Large intestine (tissue), 3 donors: ENCODE results near the gene GLCE. TPM values are rescaled to one million over a fixed set of nuclear protein-coding genes. Genes with fewer than 3 reads are reported as not detected.
"Not testable (repeated sequence)": the region's sequence is repeated elsewhere in the genome, so short reads cannot be mapped to it uniquely, and the experiment has no call there.

ENCODE experiments used
- DNase-seq, 2 donors: peaks; one replicate each; pipeline versions ENCODE4 v3.0.0 to v3.0.0-alpha.2; 2013
- H3K27ac ChIP-seq: one replicate; pipeline ENCODE4 v1.5.1; 2013; ENCODE audit warnings: low read length
- H3K27me3 ChIP-seq: 2 replicates; pipeline ENCODE4 v1.6.1; 2013; ENCODE audit warnings: low read length; ENCODE audit not compliant: control insufficient read depth, insufficient read depth
- H3K36me3 ChIP-seq: 2 replicates; pipeline ENCODE4 v1.6.1; 2013; ENCODE audit warnings: low read length; ENCODE audit not compliant: control insufficient read depth, insufficient read depth
- H3K4me1 ChIP-seq: one replicate; pipeline ENCODE4 v1.6.1; 2013; ENCODE audit warnings: low read length; ENCODE audit not compliant: control insufficient read depth, insufficient read depth
- H3K4me3 ChIP-seq: one replicate; pipeline ENCODE4 v1.5.1; 2013; ENCODE audit warnings: low read length
- H3K9me3 ChIP-seq: one replicate; pipeline ENCODE4 v1.6.1; 2013; ENCODE audit warnings: mild to moderate bottlenecking, low read depth, low read length, moderate library complexity; ENCODE audit not compliant: control insufficient read depth
- WGBS: methylation state at CpG from one replicate; pipeline ENCODE4 v1.1.5; 2013; ENCODE audit warnings: low lambda C conversion rate; ENCODE audit not compliant: insufficient coverage; 5-methylcytosine and 5-hydroxymethylcytosine counted together
- polyA plus RNA-seq: library from polyadenylated mRNA; unstranded; fragments of 120-200 nt; gene quantifications from one replicate; pipeline ENCODE4 v1.2.1, GENCODE V29; 2013

Gene GLCE
- polyA plus RNA-seq, 1 donor, result 50.5 TPM

- H3K9me3 ChIP-seq, result no peaks in the 10 kb centered on the region
- H3K4me3 ChIP-seq, result no peak overlapping the region
- no CpG with 5 or more reads among the region's 10 CpGs for WGBS
- peaks cover 24% of the 10 kb centered on the region for H3K27me3 ChIP-seq
- DNase-seq, result no peak
- H3K36me3 ChIP-seq, result no peaks in the 10 kb centered on the region
- no peak overlapping the region for H3K27ac ChIP-seq
- H3K4me1 ChIP-seq, result peaks cover 11% of the 10 kb centered on the region
Measured at GRCh38 chr15:69297642-69298353, 137.4 kb downstream of the GLCE start.

- H3K4me3 ChIP-seq, result no peak overlapping the region
- no peaks in the 10 kb centered on the region for H3K9me3 ChIP-seq
- H3K4me1 ChIP-seq, result peaks cover 11% of the 10 kb centered on the region
- no CpG with 5 or more reads among the region's 15 CpGs for WGBS
- DNase-seq, result no peak
- H3K27ac ChIP-seq, result no peak overlapping the region
- no peaks in the 10 kb centered on the region for H3K36me3 ChIP-seq
- peaks cover 24% of the 10 kb centered on the region for H3K27me3 ChIP-seq
Measured at GRCh38 chr15:69298354-69298696, 137.9 kb downstream of the GLCE start.

GRCh38 chr15:69298697-69299441 is 138.4 kb downstream of the GLCE start, which contains the start of gene PAQR5:
Gene PAQR5 (plus strand): TSS chr15:69298912. CDS start chr15:69360081, 61,169 bp downstream.
- Histone ChIP-seq H3K9me3 (no peaks in the 10 kb centered on the region), H3K4me1 (peaks cover 15% of the 10 kb centered on the region), H3K27ac (no peak within 1 kb of the TSS), H3K36me3 (no peaks in the 10 kb centered on the region), H3K27me3 (peaks cover 24% of the 10 kb centered on the region), H3K4me3 (no peak within 1 kb of the TSS)
- WGBS, result no CpG with 5 or more reads among the region's 74 CpGs
- peak; percentile 38 to 68 for DNase-seq

- Histone ChIP-seq H3K9me3 (no peaks in the 10 kb centered on the region), H3K27ac (no peak overlapping the region), H3K36me3 (no peaks in the 10 kb centered on the region), H3K4me3 (no peak overlapping the region), H3K4me1 (peaks cover 15% of the 10 kb centered on the region), H3K27me3 (peaks cover 24% of the 10 kb centered on the region)
- DNase-seq, result no peak
- WGBS, result no CpG with 5 or more reads among the region's 16 CpGs
Measured at GRCh38 chr15:69299451-69299886, 139.0 kb downstream of the GLCE start.

GRCh38 chr15:69299943-69300588 is 139.6 kb downstream of the GLCE start:
- Histone ChIP-seq H3K27me3 (peaks cover 24% of the 10 kb centered on the region), H3K9me3 (no peaks in the 10 kb centered on the region), H3K4me1 (peaks cover 18% of the 10 kb centered on the region), H3K36me3 (no peaks in the 10 kb centered on the region), H3K4me3 (no peak overlapping the region), H3K27ac (no peak overlapping the region)
- 89% methylated on average over 2 of the region's 9 CpGs for WGBS
- DNase-seq, result no peak

GRCh38 chr15:69301101-69301500 is 140.7 kb downstream of the GLCE start:
- 100% methylated on average over 1 of the region's 8 CpGs for WGBS
- H3K27ac ChIP-seq, result not testable (repeated sequence)

GRCh38 chr15:69302087-69302486 is 141.7 kb downstream of the GLCE start:
- H3K9me3 ChIP-seq, H3K36me3 ChIP-seq, H3K27ac ChIP-seq, DNase-seq, H3K4me3 ChIP-seq: not testable (repeated sequence)
- Histone ChIP-seq H3K27me3 (peaks cover 24% of the 10 kb centered on the region), H3K4me1 (peaks cover 28% of the 10 kb centered on the region)
- no CpG with 5 or more reads among the region's 6 CpGs for WGBS

More at GRCh38 chr15:69301101-69301500, 140.7 kb downstream of the GLCE start:
- Histone ChIP-seq H3K27me3 (peaks cover 24% of the 10 kb centered on the region), H3K4me1 (peaks cover 28% of the 10 kb centered on the region)
- not testable (repeated sequence) for H3K4me3 ChIP-seq, H3K36me3 ChIP-seq, H3K9me3 ChIP-seq, DNase-seq

- Histone ChIP-seq H3K27me3 (peaks cover 20% of the 10 kb centered on the region), H3K27ac (no peak overlapping the region), H3K4me1 (peaks cover 28% of the 10 kb centered on the region), H3K4me3 (no peak overlapping the region), H3K36me3 (no peaks in the 10 kb centered on the region), H3K9me3 (no peaks in the 10 kb centered on the region)
- no CpG with 5 or more reads among the region's 3 CpGs for WGBS
- no peak for DNase-seq
Measured at GRCh38 chr15:69302929-69303328, 142.5 kb downstream of the GLCE start.

GRCh38 chr15:69303337-69304181 is 143.1 kb downstream of the GLCE start:
- H3K9me3 ChIP-seq, result no peaks in the 10 kb centered on the region
- WGBS, result no CpG with 5 or more reads among the region's 6 CpGs
- DNase-seq, result no peak
- H3K27ac ChIP-seq, result no peak overlapping the region
- H3K36me3 ChIP-seq, result no peaks in the 10 kb centered on the region
- peaks cover 24% of the 10 kb centered on the region for H3K4me1 ChIP-seq
- H3K4me3 ChIP-seq, result no peak overlapping the region
- peaks cover 14% of the 10 kb centered on the region for H3K27me3 ChIP-seq

GRCh38 chr15:69304182-69304545 is 143.7 kb downstream of the GLCE start:
- H3K4me1 ChIP-seq, result peaks cover 23% of the 10 kb centered on the region
- WGBS, result no CpG with 5 or more reads among the region's 5 CpGs
- peak overlapping the region; percentile 47 for H3K27ac ChIP-seq
- DNase-seq, result peak; percentile 52 to 79
- no peaks in the 10 kb centered on the region for H3K36me3 ChIP-seq
- H3K4me3 ChIP-seq, result no peak overlapping the region
- no peaks in the 10 kb centered on the region for H3K9me3 ChIP-seq
- H3K27me3 ChIP-seq, result peaks cover 12% of the 10 kb centered on the region
